Measurements from ENCODE around the gene ADRM1. TPM values are rescaled to one million over a fixed set of nuclear protein-coding genes. Genes with fewer than 3 reads are reported as not detected.

The ADRM1 gene
- total RNA-seq, 1 experiment from 2014 or later = 173 TPM

DNA sequence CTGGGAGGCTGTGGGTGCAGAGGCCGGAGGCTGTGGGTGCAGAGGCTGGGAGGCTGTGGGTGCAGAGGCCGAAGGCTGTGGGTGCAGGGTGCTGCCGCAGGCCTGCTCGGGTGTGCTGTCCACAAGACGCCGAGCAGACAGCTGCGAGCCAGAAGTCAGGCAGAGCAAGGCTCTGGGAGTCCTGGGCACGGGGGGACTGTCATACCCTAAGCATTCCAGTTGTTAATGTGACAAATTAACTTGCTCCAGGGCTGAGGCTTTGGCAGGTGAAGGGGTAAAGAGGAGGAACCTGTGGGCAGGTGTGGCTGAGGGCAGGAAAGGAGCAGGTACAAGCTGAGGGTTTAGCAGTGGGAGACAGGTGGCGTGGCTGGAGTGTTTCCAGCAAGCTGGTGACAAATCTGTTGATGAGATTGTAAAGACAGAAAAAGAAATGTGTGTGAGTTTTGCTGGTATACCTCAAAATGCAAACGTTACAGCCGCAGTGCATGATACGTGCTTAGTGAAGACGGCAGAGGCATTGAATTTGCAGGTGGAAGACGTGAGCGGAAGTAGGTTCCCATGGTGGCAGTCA, 14.2 kb upstream of the ADRM1 start:
- H3K27me3 ChIP-seq (ENCODE audit: insufficient read depth, low read depth) = no peaks in the 10 kb centered on the region
- H3K79me2 ChIP-seq (ENCODE audit: low read depth) = no peaks in the 10 kb centered on the region
- H3K9me2 ChIP-seq (ENCODE audit: insufficient read depth) = no peaks in the 10 kb centered on the region
- peaks cover 12% of the 10 kb centered on the region; the same call in 1 of the 2 replicates for H3K36me3 ChIP-seq (ENCODE audit: low read depth)
- ChIA-PET CTCF (no interaction called here), POLR2A (ENCODE audit: unreplicated experiment) (interaction anchor here (0.7 kb wide), 1 partner anchor 536 kb away, joined by 3 read pairs; no protein-coding TSS in a partner anchor)
- no TSS peak for BruUV-seq (replicated peaks)
- H3K9me3 ChIP-seq (ENCODE audit: insufficient read depth, low read depth) = no peaks in the 10 kb centered on the region
- H3K4me2 ChIP-seq = no peak overlapping the region
- H3F3A ChIP-seq (ENCODE audit: insufficient read depth, low read depth) = peaks cover 12% of the 10 kb centered on the region; the same call in 1 of the 2 replicates
- H3K4me3 ChIP-seq = no peak overlapping the region
- H4K20me1 ChIP-seq (ENCODE audit: insufficient read depth) = peaks cover 20% of the 10 kb centered on the region; the same call in 1 of the 2 replicates
- intact Hi-C loops (cut with micrococcal nuclease; ENCODE audit: unreplicated experiment) = no loop called here
- no peak overlapping the region for H2AFZ ChIP-seq
- no peak for DNase-seq
- no peak overlapping the region for H3K27ac ChIP-seq
- H3K4me1 ChIP-seq (replicated peaks; ENCODE audit: insufficient read depth) = no peaks in the 10 kb centered on the region
- TF ChIP-seq, protein P1, sequence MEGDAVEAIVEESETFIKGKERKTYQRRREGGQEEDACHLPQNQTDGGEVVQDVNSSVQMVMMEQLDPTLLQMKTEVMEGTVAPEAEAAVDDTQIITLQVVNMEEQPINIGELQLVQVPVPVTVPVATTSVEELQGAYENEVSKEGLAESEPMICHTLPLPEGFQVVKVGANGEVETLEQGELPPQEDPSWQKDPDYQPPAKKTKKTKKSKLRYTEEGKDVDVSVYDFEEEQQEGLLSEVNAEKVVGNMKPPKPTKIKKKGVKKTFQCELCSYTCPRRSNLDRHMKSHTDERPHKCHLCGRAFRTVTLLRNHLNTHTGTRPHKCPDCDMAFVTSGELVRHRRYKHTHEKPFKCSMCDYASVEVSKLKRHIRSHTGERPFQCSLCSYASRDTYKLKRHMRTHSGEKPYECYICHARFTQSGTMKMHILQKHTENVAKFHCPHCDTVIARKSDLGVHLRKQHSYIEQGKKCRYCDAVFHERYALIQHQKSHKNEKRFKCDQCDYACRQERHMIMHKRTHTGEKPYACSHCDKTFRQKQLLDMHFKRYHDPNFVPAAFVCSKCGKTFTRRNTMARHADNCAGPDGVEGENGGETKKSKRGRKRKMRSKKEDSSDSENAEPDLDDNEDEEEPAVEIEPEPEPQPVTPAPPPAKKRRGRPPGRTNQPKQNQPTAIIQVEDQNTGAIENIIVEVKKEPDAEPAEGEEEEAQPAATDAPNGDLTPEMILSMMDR (conservative IDR thresholded peaks at IDR 0.05) = no peak
- no peak for TF ChIP-seq EZH2 (IDR thresholded peaks at IDR 0.05; ENCODE audit: low read depth)

- no peaks in the 10 kb centered on the region for H3K4me1 ChIP-seq (replicated peaks; ENCODE audit: insufficient read depth)
- H3K4me3 ChIP-seq = no peak overlapping the region
- H3K27me3 ChIP-seq (ENCODE audit: insufficient read depth, low read depth) = no peaks in the 10 kb centered on the region
- H3K36me3 ChIP-seq (ENCODE audit: low read depth) = peaks cover 12% of the 10 kb centered on the region; the same call in 1 of the 2 replicates
- intact Hi-C loops (cut with micrococcal nuclease; ENCODE audit: unreplicated experiment) = no loop called here
- ChIA-PET POLR2A (ENCODE audit: unreplicated experiment) (interaction anchor here (0.7 kb wide), 1 partner anchor 535 kb away, joined by 3 read pairs; no protein-coding TSS in a partner anchor), CTCF (no interaction called here)
- H3K27ac ChIP-seq = no peak overlapping the region
- H3K79me2 ChIP-seq (ENCODE audit: low read depth) = no peaks in the 10 kb centered on the region
- no peaks in the 10 kb centered on the region for H3K9me3 ChIP-seq (ENCODE audit: insufficient read depth, low read depth)
- TF ChIP-seq, protein P1 (conservative IDR thresholded peaks at IDR 0.05) = no peak
- TF ChIP-seq EZH2 (IDR thresholded peaks at IDR 0.05; ENCODE audit: low read depth) = no peak
- BruUV-seq (replicated peaks) = no TSS peak
- H3K9me2 ChIP-seq (ENCODE audit: insufficient read depth) = no peaks in the 10 kb centered on the region
- no peak for DNase-seq
- H3F3A ChIP-seq (ENCODE audit: insufficient read depth, low read depth) = peaks cover 16% of the 10 kb centered on the region; the same call in 1 of the 2 replicates
- no peak overlapping the region for H2AFZ ChIP-seq
- H3K4me2 ChIP-seq = no peak overlapping the region
- H4K20me1 ChIP-seq (ENCODE audit: insufficient read depth) = peaks cover 18% of the 10 kb centered on the region; the same call in 1 of the 2 replicates
Observed at GRCh38 chr20:62289131-62289530, 13.7 kb upstream of the ADRM1 start.

DNA sequence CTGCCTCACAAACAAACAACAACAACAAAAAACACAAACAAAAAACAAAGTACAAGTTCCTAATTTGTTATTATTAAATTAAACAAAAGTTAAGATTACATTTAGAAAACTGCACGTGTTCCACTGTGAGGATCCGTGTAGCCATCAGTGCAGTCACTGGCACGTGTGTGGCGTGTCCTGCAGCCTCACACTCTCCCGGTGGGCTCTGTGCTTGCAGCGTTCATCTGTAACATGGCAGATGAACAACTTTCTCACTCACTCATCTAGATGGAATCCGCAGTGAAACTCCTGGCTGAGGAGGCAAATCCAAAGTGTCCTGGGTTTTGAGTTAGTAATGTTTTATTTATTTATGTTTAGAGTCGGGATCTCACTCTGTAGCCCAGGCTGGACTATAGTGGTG, 12.9 kb upstream of the ADRM1 start:
- Histone ChIP-seq H3K79me2 (ENCODE audit: low read depth) (no peaks in the 10 kb centered on the region), H2AFZ (no peak overlapping the region), H3K27ac (no peak overlapping the region), H3K9me2 (ENCODE audit: insufficient read depth) (no peaks in the 10 kb centered on the region), H3K4me3 (no peak overlapping the region), H3K27me3 (ENCODE audit: insufficient read depth, low read depth) (no peaks in the 10 kb centered on the region), H3K9me3 (ENCODE audit: insufficient read depth, low read depth) (no peaks in the 10 kb centered on the region), H3K4me1 (replicated peaks; ENCODE audit: insufficient read depth) (no peaks in the 10 kb centered on the region), H3K36me3 (ENCODE audit: low read depth) (peaks cover 10% of the 10 kb centered on the region; the same call in 1 of the 2 replicates), H3F3A (ENCODE audit: insufficient read depth, low read depth) (peaks cover 20% of the 10 kb centered on the region; the same call in 1 of the 2 replicates), H4K20me1 (ENCODE audit: insufficient read depth) (peaks cover 18% of the 10 kb centered on the region; the same call in 1 of the 2 replicates), H3K4me2 (no peak overlapping the region)
- ChIA-PET CTCF (no interaction called here), POLR2A (ENCODE audit: unreplicated experiment) (no interaction called here)
- no peak for DNase-seq
- TF ChIP-seq EZH2 (IDR thresholded peaks at IDR 0.05; ENCODE audit: low read depth) = no peak
- TF ChIP-seq, protein P1 (conservative IDR thresholded peaks at IDR 0.05) = no peak
- intact Hi-C loops (cut with micrococcal nuclease; ENCODE audit: unreplicated experiment) = no loop called here
- BruUV-seq (replicated peaks) = no TSS peak

All from PC-9 (cell line).